Lung (tissue), 12 donors: ENCODE measurements around the gene SPI1. TPM values are rescaled to one million over a fixed set of nuclear protein-coding genes. Genes with fewer than 3 reads are reported as not detected.

ENCODE experiments used
- ATAC-seq: fragments of 200-7000 bp; cut with Tn5 transposase; one replicate; pipeline ENCODE4 v1.9.1; 2020; ENCODE audit warnings: moderate number of reproducible peaks; ENCODE audit not compliant: insufficient read depth, low FRiP score
- DNase-seq, 3 donors: peaks; one replicate each; pipeline ENCODE4 v3.0.0-alpha.2; 2013 to 2017
- H3K27ac ChIP-seq, 2 donors: one replicate each; pipeline ENCODE4 v1.5.1; 2013; ENCODE audit warnings: mild to moderate bottlenecking in 2 of 2, moderate library complexity in 2 of 2, control low read depth in 1 of 2, inconsistent platforms in 1 of 2, low read depth in 1 of 2, low read length in 1 of 2
- H3K27me3 ChIP-seq, 3 donors: one replicate each; pipeline ENCODE4 v1.5.1; 2013; ENCODE audit warnings: low read length in 2 of 3; ENCODE audit not compliant: control insufficient read depth in 3 of 3, insufficient read depth in 3 of 3
- H3K36me3 ChIP-seq, 4 donors: one replicate each; pipeline ENCODE4 v1.5.1; 2013; ENCODE audit warnings: low read length in 4 of 4, mild to moderate bottlenecking in 1 of 4, moderate library complexity in 1 of 4; ENCODE audit not compliant: control insufficient read depth in 4 of 4, insufficient read depth in 4 of 4
- H3K4me1 ChIP-seq, 5 donors: one replicate each; pipeline ENCODE4 v1.5.1; 2013; ENCODE audit warnings: low read length in 5 of 5, mild to moderate bottlenecking in 2 of 5, moderate library complexity in 1 of 5; ENCODE audit not compliant: control insufficient read depth in 5 of 5, insufficient read depth in 5 of 5
- H3K4me3 ChIP-seq: one replicate; pipeline ENCODE4 v1.5.1; 2013; ENCODE audit warnings: mild to moderate bottlenecking, control low read depth, moderate library complexity
- H3K9ac ChIP-seq, 2 donors: one replicate each; pipeline ENCODE4 v1.5.1; 2013; ENCODE audit warnings: low read length in 2 of 2, control low read depth in 1 of 2; ENCODE audit not compliant: insufficient read depth in 1 of 2
- H3K9me3 ChIP-seq, 4 donors: one replicate each; pipeline ENCODE4 v1.5.1; 2013; ENCODE audit warnings: low read length in 3 of 4, mild to moderate bottlenecking in 1 of 4, moderate library complexity in 1 of 4; ENCODE audit not compliant: control insufficient read depth in 4 of 4, insufficient read depth in 3 of 4
- WGBS, 2 donors: extraction: QIAGEN DNeasy Blood & Tissue Kit; methylation state at CpG; one replicate each; pipeline ENCODE4 v1.1.7; 2013; 5-methylcytosine and 5-hydroxymethylcytosine counted together
- polyA plus RNA-seq, 2 donors: library from polyadenylated mRNA; stranded (reverse); fragments of 200-250 nt; gene quantifications; one replicate each; pipeline ENCODE4 v1.2.1, GENCODE V29; 2013
- total RNA-seq, 2 donors: library from RNA; depleted of rRNA in 1 of 2; stranded (reverse); fragments of >200 nt in 1 of 2; gene quantifications; one replicate each; pipeline ENCODE4 v1.2.1, GENCODE V29; 2014 to 2021
- TF ChIP-seq, protein P1 (sequence below): IDR thresholded peaks from 2 replicates; pipeline ENCODE4 v1.5.1; 2012; ENCODE audit warnings: mild to moderate bottlenecking; ENCODE audit errors: control extremely low read depth, extremely low read depth
- donor health status: control.
- donor health status: control.
- donor health status: Bipolar disorder and iron deficiency.
- donor health status: healthy.
- donor health status: DM: yes; HTN: yes; CAD: no.

SPI1 gene
- total and polyA plus RNA-seq, 4 donors: 27.6 to 344 (median 156) TPM

DNA sequence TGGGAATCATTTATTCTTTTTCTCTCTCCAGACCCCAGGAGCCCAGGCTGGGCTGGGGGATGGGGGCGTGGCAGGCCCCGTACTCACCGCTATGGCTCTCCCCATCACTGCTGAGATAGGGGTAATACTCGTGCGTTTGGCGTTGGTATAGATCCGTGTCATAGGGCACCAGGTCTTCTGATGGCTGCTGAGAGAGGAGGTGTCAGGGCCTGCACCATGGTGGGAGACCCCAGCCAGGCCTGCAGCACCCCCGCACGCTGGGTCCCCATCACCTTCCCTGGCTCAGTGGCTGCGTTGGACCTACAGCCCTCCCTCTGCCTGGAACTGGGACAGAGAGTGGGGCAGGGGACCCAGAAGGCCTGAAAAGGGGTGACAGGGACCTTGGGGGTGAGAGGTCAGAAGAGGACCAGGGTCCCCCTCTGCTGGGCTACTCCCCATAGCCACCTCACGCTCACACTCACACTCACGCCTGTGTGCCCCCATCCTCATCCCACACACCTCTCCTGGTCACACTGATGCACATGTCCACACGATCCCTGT, 2.7 kb downstream of the SPI1 start:
- DNase-seq: no peak
- ATAC-seq: no peak
- 79 to 85% methylated on average over 13 of the region's 13 CpGs for WGBS, 2 donors
- no peak overlapping the region for H3K4me3 ChIP-seq
- no peaks in the 10 kb centered on the region for H3K9me3 ChIP-seq
- peaks cover 0 to 2% (median 0%) of the 10 kb centered on the region in 5 donors for H3K4me1 ChIP-seq
- TF ChIP-seq, protein P1, sequence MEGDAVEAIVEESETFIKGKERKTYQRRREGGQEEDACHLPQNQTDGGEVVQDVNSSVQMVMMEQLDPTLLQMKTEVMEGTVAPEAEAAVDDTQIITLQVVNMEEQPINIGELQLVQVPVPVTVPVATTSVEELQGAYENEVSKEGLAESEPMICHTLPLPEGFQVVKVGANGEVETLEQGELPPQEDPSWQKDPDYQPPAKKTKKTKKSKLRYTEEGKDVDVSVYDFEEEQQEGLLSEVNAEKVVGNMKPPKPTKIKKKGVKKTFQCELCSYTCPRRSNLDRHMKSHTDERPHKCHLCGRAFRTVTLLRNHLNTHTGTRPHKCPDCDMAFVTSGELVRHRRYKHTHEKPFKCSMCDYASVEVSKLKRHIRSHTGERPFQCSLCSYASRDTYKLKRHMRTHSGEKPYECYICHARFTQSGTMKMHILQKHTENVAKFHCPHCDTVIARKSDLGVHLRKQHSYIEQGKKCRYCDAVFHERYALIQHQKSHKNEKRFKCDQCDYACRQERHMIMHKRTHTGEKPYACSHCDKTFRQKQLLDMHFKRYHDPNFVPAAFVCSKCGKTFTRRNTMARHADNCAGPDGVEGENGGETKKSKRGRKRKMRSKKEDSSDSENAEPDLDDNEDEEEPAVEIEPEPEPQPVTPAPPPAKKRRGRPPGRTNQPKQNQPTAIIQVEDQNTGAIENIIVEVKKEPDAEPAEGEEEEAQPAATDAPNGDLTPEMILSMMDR: no peak
- no peak overlapping the region for H3K27ac ChIP-seq
- no peaks in the 10 kb centered on the region for H3K36me3 ChIP-seq
- no peaks in the 10 kb centered on the region for H3K27me3 ChIP-seq
- H3K9ac ChIP-seq: no peak overlapping the region

DNA sequence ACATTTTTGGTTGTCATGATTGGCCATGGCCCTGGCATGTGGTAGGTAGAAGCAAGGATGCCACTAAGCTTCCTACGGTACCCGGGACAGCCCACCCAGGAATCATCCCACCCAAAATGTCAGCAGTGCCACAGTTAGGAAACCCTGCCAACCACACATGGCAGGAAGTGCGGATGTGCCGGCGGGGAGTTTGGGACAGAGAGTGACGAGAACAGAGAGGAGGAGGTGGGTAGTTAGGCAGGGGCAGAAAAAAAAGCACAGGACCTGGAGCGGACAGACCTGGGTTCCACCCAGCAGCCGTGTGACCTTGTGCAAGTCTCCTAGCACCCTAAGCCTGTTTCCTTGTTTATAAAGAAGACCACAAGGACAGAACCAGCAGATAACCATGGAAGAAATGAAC, 3.3 kb downstream of the SPI1 start:
- no peak for ATAC-seq
- H3K4me1 ChIP-seq: peaks cover 0 to 2% (median 0%) of the 10 kb centered on the region in 5 donors
- H3K9me3 ChIP-seq: no peaks in the 10 kb centered on the region
- H3K27me3 ChIP-seq: no peaks in the 10 kb centered on the region
- no peaks in the 10 kb centered on the region for H3K36me3 ChIP-seq
- H3K27ac ChIP-seq: no peak overlapping the region
- TF ChIP-seq, protein P1: no peak
- no peak overlapping the region for H3K9ac ChIP-seq
- no peak for DNase-seq
- H3K4me3 ChIP-seq: no peak overlapping the region
- whole genome bisulfite sequencing, 2 donors: 31 to 55% methylated on average over 8 of the region's 8 CpGs

DNA sequence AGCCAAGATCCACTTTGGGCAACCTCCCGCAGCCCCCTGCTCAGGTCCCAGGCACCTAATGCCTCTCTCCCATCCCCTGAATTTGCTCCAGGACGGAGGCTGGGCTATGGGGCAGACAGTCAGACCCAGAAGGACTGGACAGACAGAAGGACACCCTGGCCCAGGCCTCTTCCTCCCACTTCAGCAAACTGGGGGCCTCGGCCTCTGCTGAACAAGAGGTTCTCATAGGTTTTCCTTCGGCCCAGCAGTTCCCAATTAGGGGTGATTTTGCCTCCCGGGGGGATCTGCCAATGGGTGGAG, 3.7 kb downstream of the SPI1 start:
- no peak for ATAC-seq
- H3K27ac ChIP-seq: no peak overlapping the region
- WGBS, 2 donors: 68 to 77% methylated on average over 5 of the region's 5 CpGs

More for the DNA sequence above, 3.7 kb downstream of the SPI1 start:
- TF ChIP-seq, protein P1: no peak
- Histone ChIP-seq H3K4me3 (no peak overlapping the region), H3K36me3 (no peaks in the 10 kb centered on the region), H3K9ac (no peak overlapping the region), H3K27me3 (no peaks in the 10 kb centered on the region), H3K4me1 (peaks cover 0 to 2% (median 0%) of the 10 kb centered on the region in 5 donors), H3K9me3 (no peaks in the 10 kb centered on the region)
- DNase-seq: no peak
